Vagina (tissue), 2 donors: ENCODE measurements around the gene CMTM1. TPM values are rescaled to one million over a fixed set of nuclear protein-coding genes. Genes with fewer than 3 reads are reported as not detected.

Source experiments
- DNase-seq, 2 donors: peaks; one replicate each; pipeline ENCODE4 v3.0.0-alpha.2; 2017; ENCODE audit errors: extremely low spot score in 2 of 2
- H3K27ac ChIP-seq: fragments of 200-600 bp; sonication (generic); one replicate; pipeline ENCODE4 v1.5.1; 2019
- H3K27me3 ChIP-seq: fragments of 200-600 bp; sonication (generic); one replicate; pipeline ENCODE4 v1.5.1; 2019
- H3K36me3 ChIP-seq, 2 donors: fragments of 200-600 bp; sonication (generic); one replicate each; pipeline ENCODE4 v1.5.1; 2017 to 2019
- H3K4me1 ChIP-seq: fragments of 200-600 bp; sonication (generic); one replicate; pipeline ENCODE4 v1.5.1; 2019
- H3K4me3 ChIP-seq, 2 donors: fragments of 200-600 bp; sonication (generic); 1 replicate in 1 of 2; 2 replicates in 1 of 2; pipeline ENCODE4 v1.5.1; 2016 to 2019
- H3K9me3 ChIP-seq: fragments of 200-600 bp; sonication (generic); one replicate; pipeline ENCODE4 v1.5.1; 2019
- CTCF ChIP-seq, 3 experiments: fragments of 450-650 bp in 2 of 3; fragments of 200-600 bp in 1 of 3; sonication (generic) in 1 of 3; IDR thresholded peaks; one replicate each; pipeline ENCODE4 v1.5.1; 2017 to 2019; ENCODE audit warnings: antibody characterized with exemption in 3 of 3, mild to moderate bottlenecking in 2 of 3, moderate library complexity in 2 of 3
- POLR2A ChIP-seq, 2 donors: fragments of 450-650 bp; IDR thresholded peaks; one replicate each; pipeline ENCODE4 v1.6.1; 2017; ENCODE audit warnings: antibody characterized with exemption in 2 of 2, mild to moderate bottlenecking in 2 of 2, moderate library complexity in 2 of 2
- POLR2AphosphoS5 ChIP-seq, 2 donors: sonication (generic); formaldehyde crosslinking; IDR thresholded peaks; one replicate each; pipeline ENCODE4 v1.9.0; 2017; ENCODE audit warnings: antibody characterized with exemption in 2 of 2, mild to moderate bottlenecking in 2 of 2, low read depth in 1 of 2; ENCODE audit not compliant: insufficient read depth in 1 of 2
- intact Hi-C: fragments of 100-400 bp; cut with DNase I; formaldehyde crosslinking; loops from one replicate; pipeline ENCODE4 v1.15.1; 2023
- total RNA-seq: library from RNA; depleted of rRNA; stranded (reverse); fragments of >200 nt; gene quantifications from one replicate; pipeline ENCODE4 v1.2.3, GENCODE V29; 2016

CMTM1 gene
- total RNA-seq, 1 donor from 2014 or later: not detected

DNA sequence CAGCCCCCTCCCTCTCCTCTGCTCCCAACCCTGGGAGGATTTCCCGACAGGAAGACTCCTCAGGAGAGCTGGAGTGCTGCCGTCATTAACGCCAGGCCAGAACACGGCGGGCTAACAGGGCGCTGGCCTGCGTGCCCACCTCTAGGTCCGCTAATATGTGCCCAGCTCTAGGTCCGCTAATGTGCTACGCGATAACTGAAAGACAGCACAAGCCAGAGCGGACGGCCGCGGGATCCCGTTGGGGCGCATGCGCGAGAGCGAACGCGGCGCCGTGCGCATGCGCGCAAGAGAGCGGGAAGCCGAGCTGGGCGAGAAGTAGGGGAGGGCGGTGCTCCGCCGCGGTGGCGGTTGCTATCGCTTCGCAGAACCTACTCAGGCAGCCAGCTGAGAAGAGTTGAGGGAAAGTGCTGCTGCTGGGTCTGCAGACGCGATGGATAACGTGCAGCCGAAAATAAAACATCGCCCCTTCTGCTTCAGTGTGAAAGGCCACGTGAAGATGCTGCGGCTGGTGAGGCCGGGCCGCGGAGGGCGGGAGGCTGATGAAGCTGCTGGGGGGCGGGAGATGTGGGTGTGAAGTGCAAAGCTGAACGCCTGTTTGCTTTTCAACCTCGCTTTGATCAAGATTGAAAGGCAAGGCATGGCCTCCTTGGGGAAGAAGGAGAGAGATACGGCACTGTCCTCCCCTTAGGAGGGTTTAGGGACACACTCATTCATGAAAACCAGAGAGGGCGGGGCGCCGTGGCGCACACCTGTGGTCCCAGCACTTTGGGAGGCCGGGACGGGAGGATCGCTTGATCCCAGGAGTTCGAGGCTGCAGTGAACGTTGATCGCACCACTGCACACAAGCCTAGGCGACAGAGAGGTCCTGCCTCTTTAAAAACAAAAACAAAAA is 13.7 kb upstream of the CMTM1 start, which contains the start of gene CKLF:
Gene CKLF (plus strand): TSS at position 291 of the 892 bp plus-strand sequence. CDS start 140 bp downstream, at position 431.
- peak in 1 of 2 donors; percentile 91 for DNase-seq
- Histone ChIP-seq H3K27ac (peak within 1 kb of the TSS; percentile 89), H3K4me1 (peaks cover 60% of the 10 kb centered on the region), H3K27me3 (no peaks in the 10 kb centered on the region), H3K36me3 (no peaks in the 10 kb centered on the region), H3K9me3 (no peaks in the 10 kb centered on the region), H3K4me3 (peak within 1 kb of the TSS; percentile 58 to 64)
- intact Hi-C loops: loop anchor here (10.0 kb wide), 1 partner anchor 48 kb away; no protein-coding TSS in a partner anchor
- TF ChIP-seq POLR2A (IDR thresholded peaks at IDR 0.05) (peak in 1 of 2 donors; percentile 71), POLR2AphosphoS5 (IDR thresholded peaks at IDR 0.05; ENCODE audit: insufficient read depth in 1 of 2, low read depth in 1 of 2) (peak; percentile 97 to 98), CTCF (IDR thresholded peaks at IDR 0.05) (no peak)

DNA sequence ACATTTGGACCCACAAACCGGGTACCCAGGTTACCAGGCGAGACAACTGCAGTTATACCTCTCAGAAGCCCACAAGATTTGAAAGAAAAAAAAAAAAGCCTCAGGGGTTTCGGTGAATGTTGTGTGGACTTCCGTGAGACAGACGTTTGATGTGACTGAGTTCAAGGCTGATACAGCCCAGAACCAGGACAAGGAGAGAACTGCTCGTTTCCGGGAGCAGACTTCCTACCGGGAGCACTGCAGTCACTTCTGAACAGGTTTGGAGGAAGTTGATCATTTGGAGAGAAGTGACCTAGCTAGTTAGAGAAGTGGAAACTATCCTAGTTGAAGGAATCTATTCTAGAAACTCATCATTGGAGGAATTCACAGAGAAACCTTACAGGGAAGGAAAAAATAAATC is 13.0 kb upstream of the CMTM1 start:
- intact Hi-C loops: loop anchor here (10.0 kb wide), 1 partner anchor 48 kb away; no protein-coding TSS in a partner anchor
- Histone ChIP-seq H3K27ac (peak overlapping the region; percentile 89), H3K4me3 (peak overlapping the region; percentile 58 to 64), H3K4me1 (peaks cover 60% of the 10 kb centered on the region), H3K36me3 (no peaks in the 10 kb centered on the region), H3K27me3 (no peaks in the 10 kb centered on the region), H3K9me3 (no peaks in the 10 kb centered on the region)
- TF ChIP-seq CTCF (IDR thresholded peaks at IDR 0.05) (no peak), POLR2A (IDR thresholded peaks at IDR 0.05) (no peak), POLR2AphosphoS5 (IDR thresholded peaks at IDR 0.05; ENCODE audit: insufficient read depth in 1 of 2, low read depth in 1 of 2) (no peak)
- DNase-seq: peak in 1 of 2 donors; percentile 70

DNA sequence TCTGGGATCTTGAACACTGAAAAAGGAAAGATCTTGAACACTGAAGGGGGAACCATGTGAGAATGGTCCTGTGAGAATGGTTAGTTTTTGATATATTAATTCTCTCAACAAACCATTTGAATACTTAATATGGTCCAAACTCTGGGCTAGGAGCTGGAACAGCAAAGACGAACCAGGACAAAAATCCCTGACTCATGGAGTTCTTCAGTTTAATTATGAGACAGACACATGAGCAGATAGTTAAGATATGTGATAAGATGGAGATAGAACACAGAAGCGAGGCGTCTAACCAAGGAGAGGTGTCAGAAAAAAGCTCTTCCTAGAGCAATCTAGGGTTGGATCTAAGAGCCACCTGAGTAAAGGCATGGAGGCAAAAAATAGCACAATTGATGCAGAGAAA is 12.2 kb upstream of the CMTM1 start:
- no peak for TF ChIP-seq POLR2A (IDR thresholded peaks at IDR 0.05)
- TF ChIP-seq POLR2AphosphoS5 (IDR thresholded peaks at IDR 0.05; ENCODE audit: insufficient read depth in 1 of 2, low read depth in 1 of 2): no peak
- no peak for TF ChIP-seq CTCF (IDR thresholded peaks at IDR 0.05)
- Histone ChIP-seq H3K27ac (peak overlapping the region; percentile 89), H3K27me3 (no peaks in the 10 kb centered on the region), H3K9me3 (no peaks in the 10 kb centered on the region), H3K4me3 (peak overlapping the region; percentile 58 to 64), H3K36me3 (no peaks in the 10 kb centered on the region), H3K4me1 (peaks cover 56% of the 10 kb centered on the region)
- no peak for DNase-seq
- intact Hi-C loops: loop anchor here (10.0 kb wide), 1 partner anchor 49 kb away; no protein-coding TSS in a partner anchor

DNA sequence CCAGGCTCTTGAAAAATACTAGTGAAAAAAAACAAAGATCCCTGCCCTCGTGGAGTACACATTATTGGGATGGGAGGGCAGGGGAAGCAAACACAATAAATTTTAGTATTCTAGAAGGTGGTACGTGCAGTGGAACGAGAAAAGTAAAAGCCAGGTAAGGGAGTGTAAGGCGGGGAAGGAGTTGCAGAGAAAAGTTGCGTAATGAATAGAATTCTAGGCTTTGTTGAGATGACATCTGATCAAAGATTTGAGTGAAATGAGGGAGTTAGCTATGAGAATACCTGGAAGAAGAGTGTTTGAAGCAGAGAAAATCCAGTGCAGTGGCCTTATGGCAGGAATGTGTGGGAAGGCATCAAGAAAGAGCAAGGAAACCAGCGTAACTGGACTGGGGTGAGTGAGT is 11.7 kb upstream of the CMTM1 start:
- TF ChIP-seq CTCF (IDR thresholded peaks at IDR 0.05): no peak
- TF ChIP-seq POLR2AphosphoS5 (IDR thresholded peaks at IDR 0.05; ENCODE audit: insufficient read depth in 1 of 2, low read depth in 1 of 2): no peak
- no peak for TF ChIP-seq POLR2A (IDR thresholded peaks at IDR 0.05)
- Histone ChIP-seq H3K36me3 (no peaks in the 10 kb centered on the region), H3K4me3 (no peak overlapping the region), H3K4me1 (peaks cover 51% of the 10 kb centered on the region), H3K27ac (no peak overlapping the region), H3K27me3 (no peaks in the 10 kb centered on the region), H3K9me3 (no peaks in the 10 kb centered on the region)
- intact Hi-C loops: loop anchor here (10.0 kb wide), 1 partner anchor 50 kb away; no protein-coding TSS in a partner anchor
- peak in 1 of 2 donors; percentile 58 for DNase-seq
